Esophagus squamous epithelium (tissue), 4 donors: Measurements from ENCODE around the gene SLN.

Experiments used
- CTCF ChIP-seq, 6 experiments: fragments of 450-650 bp in 4 of 6; fragments of 200-600 bp in 2 of 6; sonication (generic) in 2 of 6; IDR thresholded peaks; one replicate each; pipeline ENCODE4 v1.5.1; 2016 to 2019; ENCODE audit warnings: antibody characterized with exemption in 6 of 6, mild to moderate bottlenecking in 4 of 6, moderate library complexity in 4 of 6
- POLR2A ChIP-seq, 4 donors: fragments of 450-650 bp; IDR thresholded peaks; one replicate each; pipeline ENCODE4 v1.6.1; 2017; ENCODE audit warnings: antibody characterized with exemption in 4 of 4, mild to moderate bottlenecking in 4 of 4, moderate library complexity in 3 of 4

- TF ChIP-seq CTCF (IDR thresholded peaks at IDR 0.05) = no peak
- no peak for TF ChIP-seq POLR2A (IDR thresholded peaks at IDR 0.05)
Measured at GRCh38 chr11:107719073-107719472, 7.2 kb upstream of the SLN start.
